ENCODE measurements around the gene RUNX2. TPM values are rescaled to one million over a fixed set of nuclear protein-coding genes. Genes with fewer than 3 reads are reported as not detected.

The RUNX2 gene
- total and polyA plus RNA-seq, 2 experiments from 2014 or later = 4.4 to 5.2 TPM

GRCh38 chr6:45710304-45710821 is 382.2 kb downstream of the RUNX2 start:
- WGBS, 2 experiments (ENCODE audit: low coverage in 1 of 2, low lambda C conversion rate in 2 of 2, missing lambda C conversion rate in 2 of 2) = 48 to 58% methylated on average over 5 of the region's 5 CpGs
- DNase-seq = peak; percentile 56
- in situ Hi-C loops (cut with MboI) = loop anchor here (10.0 to 25.0 kb wide), 3 partner anchors 273 to 1223 kb away; no protein-coding TSS in a partner anchor
- Histone ChIP-seq H3F3A (ENCODE audit: insufficient read depth) (0 out of 2 replicates have a peak, but pooled peaks cover 4% of the 10 kb centered on the region), H3K79me2 (ENCODE audit: insufficient read depth) (no peaks in the 10 kb centered on the region), H4K20me1 (ENCODE audit: insufficient read depth) (no peaks in the 10 kb centered on the region), H3K9me3 (ENCODE audit: low read depth) (no peaks in the 10 kb centered on the region), H3K36me3 (ENCODE audit: low read depth) (no peaks in the 10 kb centered on the region), H3K27me3 (replicated peaks; ENCODE audit: insufficient read depth) (no peaks in the 10 kb centered on the region), H2AFZ (no peak overlapping the region), H3K4me2 (ENCODE audit: unreplicated experiment) (no peak overlapping the region), H3K9ac (no peak overlapping the region), H3K27ac (no peak overlapping the region), H3K4me3 (no peak overlapping the region), H3K4me1 (ENCODE audit: insufficient read depth) (peaks cover 27% of the 10 kb centered on the region), H3K9me2 (ENCODE audit: insufficient read depth) (no peaks in the 10 kb centered on the region)
- TF ChIP-seq EZH2 (IDR thresholded peaks at IDR 0.05; ENCODE audit: insufficient read depth, poor library complexity, severe bottlenecking) (no peak), EZH2phosphoT487 (IDR thresholded peaks at IDR 0.05; ENCODE audit: insufficient read depth, low read depth) (no peak)

DNA sequence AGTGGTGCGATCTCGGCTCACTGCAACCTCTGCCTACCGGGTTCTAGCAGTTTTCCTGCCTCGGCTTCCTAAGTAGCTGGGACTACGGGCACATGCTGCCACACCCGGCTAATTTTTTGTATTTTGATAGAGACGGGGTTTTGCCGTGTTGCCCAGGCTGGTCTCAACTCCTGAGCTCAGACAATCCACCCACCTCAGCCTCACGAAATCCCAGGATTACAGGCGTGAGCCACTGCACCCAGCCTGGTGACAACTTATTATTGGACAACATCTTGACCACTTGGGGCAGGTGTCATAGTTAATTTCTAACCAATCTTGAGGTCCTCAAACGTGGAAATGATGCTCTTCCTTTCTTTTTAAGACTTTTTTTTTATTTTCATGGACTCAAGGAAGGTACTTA is 383.9 kb downstream of the RUNX2 start:
- in situ Hi-C loops (cut with MboI) = loop anchor here (10.0 to 25.0 kb wide), 3 partner anchors 275 to 1225 kb away; no protein-coding TSS in a partner anchor
- Histone ChIP-seq H3K9ac (no peak overlapping the region), H3K79me2 (ENCODE audit: insufficient read depth) (no peaks in the 10 kb centered on the region), H3F3A (ENCODE audit: insufficient read depth) (0 out of 2 replicates have a peak, but pooled peaks cover 4% of the 10 kb centered on the region), H2AFZ (no peak overlapping the region), H3K9me3 (ENCODE audit: low read depth) (no peaks in the 10 kb centered on the region), H3K4me1 (ENCODE audit: insufficient read depth) (peaks cover 27% of the 10 kb centered on the region), H4K20me1 (ENCODE audit: insufficient read depth) (no peaks in the 10 kb centered on the region), H3K9me2 (ENCODE audit: insufficient read depth) (no peaks in the 10 kb centered on the region), H3K36me3 (ENCODE audit: low read depth) (no peaks in the 10 kb centered on the region), H3K27ac (no peak overlapping the region), H3K27me3 (replicated peaks; ENCODE audit: insufficient read depth) (no peaks in the 10 kb centered on the region), H3K4me2 (ENCODE audit: unreplicated experiment) (no peak overlapping the region), H3K4me3 (no peak overlapping the region)
- DNase-seq = no peak
- WGBS, 2 experiments (ENCODE audit: low coverage in 1 of 2, low lambda C conversion rate in 2 of 2, missing lambda C conversion rate in 2 of 2) = 96 to 97% methylated on average over 11 of the region's 11 CpGs
- no peak for TF ChIP-seq EZH2 (IDR thresholded peaks at IDR 0.05; ENCODE audit: insufficient read depth, poor library complexity, severe bottlenecking)
- TF ChIP-seq EZH2phosphoT487 (IDR thresholded peaks at IDR 0.05; ENCODE audit: insufficient read depth, low read depth) = no peak

DNA sequence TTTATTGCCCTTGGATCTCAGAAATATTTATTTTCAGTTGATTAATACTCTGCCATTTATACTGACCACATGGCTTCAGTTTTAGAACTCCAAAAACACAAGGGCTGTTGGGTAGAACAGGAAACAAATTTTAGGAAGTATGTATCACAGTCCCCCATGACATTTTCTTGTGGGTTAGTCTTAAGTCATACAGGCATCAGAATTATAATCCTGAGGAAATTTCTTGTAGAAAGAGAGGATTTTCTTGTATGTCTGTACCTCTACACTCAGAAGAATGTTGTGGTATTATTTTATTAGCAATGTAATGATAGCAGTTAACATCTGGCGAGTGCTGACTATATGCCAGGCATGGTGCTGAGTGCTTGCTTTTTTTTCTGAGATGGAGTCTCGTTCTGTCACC is 384.7 kb downstream of the RUNX2 start:
- no peaks in the 10 kb centered on the region for H3K9me3 ChIP-seq (ENCODE audit: low read depth)
- no peaks in the 10 kb centered on the region for H3K9me2 ChIP-seq (ENCODE audit: insufficient read depth)
- in situ Hi-C loops (cut with MboI) = loop anchor here (10.0 to 25.0 kb wide), 3 partner anchors 275 to 1225 kb away; no protein-coding TSS in a partner anchor
- no peak overlapping the region for H2AFZ ChIP-seq
- H3K9ac ChIP-seq = no peak overlapping the region
- TF ChIP-seq EZH2 (IDR thresholded peaks at IDR 0.05; ENCODE audit: insufficient read depth, poor library complexity, severe bottlenecking) = no peak
- TF ChIP-seq EZH2phosphoT487 (IDR thresholded peaks at IDR 0.05; ENCODE audit: insufficient read depth, low read depth) = no peak
- WGBS, 2 experiments (ENCODE audit: low coverage in 1 of 2, low lambda C conversion rate in 2 of 2, missing lambda C conversion rate in 2 of 2) = 80 to 94% methylated on average over 2 of the region's 2 CpGs
- no peaks in the 10 kb centered on the region for H3K79me2 ChIP-seq (ENCODE audit: insufficient read depth)
- H3K36me3 ChIP-seq (ENCODE audit: low read depth) = no peaks in the 10 kb centered on the region
- 0 out of 2 replicates have a peak, but pooled peaks cover 8% of the 10 kb centered on the region for H3F3A ChIP-seq (ENCODE audit: insufficient read depth)
- H3K4me2 ChIP-seq (ENCODE audit: unreplicated experiment) = no peak overlapping the region
- no peak for DNase-seq
- H3K27me3 ChIP-seq (replicated peaks; ENCODE audit: insufficient read depth) = no peaks in the 10 kb centered on the region
- H3K4me3 ChIP-seq = no peak overlapping the region
- H4K20me1 ChIP-seq (ENCODE audit: insufficient read depth) = no peaks in the 10 kb centered on the region
- H3K4me1 ChIP-seq (ENCODE audit: insufficient read depth) = peaks cover 27% of the 10 kb centered on the region
- H3K27ac ChIP-seq = no peak overlapping the region

Other genes starting within 250 kb of the RUNX2 start
- 2.9 and 12.4 TPM in 2 replicates for gene SUPT3H, start 49.6 kb downstream of the RUNX2 start, total RNA-seq (2014; rRNA removed; shearing (Covaris generic))
- 9.3 TPM in 2 replicates for gene SUPT3H, start 49.6 kb downstream of the RUNX2 start, polyA plus RNA-seq (2016; fragmentation: Nextera tagmentation; extraction: Ambion mirVana)